GM12878 (cell line): ENCODE data around the gene LRRC8A. TPM values are rescaled to one million over a fixed set of nuclear protein-coding genes. Genes with fewer than 3 reads are reported as not detected.

Experiments
- ATAC-seq: fragments of 200-7000 bp; cut with Tn5 transposase; 3 replicates; pipeline ENCODE4 v1.9.1; 2020; ENCODE audit warnings: mild to moderate bottlenecking, moderate library complexity
- BruUV-seq: library from RNA; stranded (reverse); fragments of 400-500 nt; replicated peaks from 2 replicates; lab custom pipeline; 2021; lab: Mats Ljungman, UMichigan
- CTCF ChIA-PET: fragments of 300-600 bp; sonication (Branson Sonifier 250); formaldehyde crosslinking; extraction: SDS; loops from one replicate; lab custom pipeline; 2021; ENCODE audit warnings: inconsistent platforms; lab: Yijun Ruan, JAX
- POLR2A ChIA-PET: fragments of 350-600 bp; formaldehyde crosslinking; extraction: SDS; loops from one replicate; lab custom pipeline; 2021; ENCODE audit warnings: inconsistent platforms; lab: Charles Lee
- RAD21 ChIA-PET: fragments of 300-600 bp; sonication (Branson Sonifier 250); formaldehyde crosslinking; loops from one replicate; lab custom pipeline; 2023; ENCODE audit warnings: antibody characterized with exemption; ENCODE audit not compliant: unreplicated experiment; lab: Charles Lee
- SMC1A ChIA-PET: fragments of 300-600 bp; sonication (Branson Sonifier 250); formaldehyde crosslinking; loops from one replicate; lab custom pipeline; 2023; ENCODE audit not compliant: unreplicated experiment, uncharacterized antibody; lab: Charles Lee
- DNase-seq: peaks from one replicate; pipeline ENCODE4 v3.0.0-alpha.2; 2011; ENCODE audit warnings: low read depth, low spot score
- FAIRE-seq: peaks from 3 replicates; lab custom pipeline; 2011; peaks lifted over from hg19 to GRCh38; lab: Jason Lieb, UNC
- H2AFZ ChIP-seq: 2 replicates; pipeline ENCODE4 v1.6.0; 2011; ENCODE audit warnings: low read depth, low read length, control low read depth; ENCODE audit not compliant: control insufficient read depth
- H3K27ac ChIP-seq: 2 replicates; pipeline ENCODE4 v1.5.1; 2011; ENCODE audit warnings: control low read depth; ENCODE audit not compliant: control insufficient read depth, insufficient read depth
- H3K27me3 ChIP-seq, 2 experiments: replicated peaks in 1 of 2; 2 replicates each; pipeline versions ENCODE4 v1.6.0 to v1.6.1; 2011; ENCODE audit warnings: low read length in 1 of 2; ENCODE audit not compliant: control insufficient read depth in 2 of 2, insufficient read depth in 2 of 2
- H3K36me3 ChIP-seq, 2 experiments: 2 replicates each; pipeline ENCODE4 v1.5.1; 2011; ENCODE audit warnings: low read length in 1 of 2; ENCODE audit not compliant: control insufficient read depth in 2 of 2, insufficient read depth in 2 of 2
- H3K4me1 ChIP-seq: 2 replicates; pipeline ENCODE4 v1.6.1; 2011; ENCODE audit warnings: mild to moderate bottlenecking, low read length, moderate library complexity, mixed read lengths; ENCODE audit not compliant: control insufficient read depth, insufficient read depth
- H3K4me2 ChIP-seq: 2 replicates; pipeline ENCODE4 v1.6.0; 2011; ENCODE audit warnings: control low read depth; ENCODE audit not compliant: control insufficient read depth, insufficient read depth
- H3K4me3 ChIP-seq: fragments of 200-600 bp; sonication (generic); 2 replicates; pipeline ENCODE4 v1.5.1; 2016
- H3K79me2 ChIP-seq: 2 replicates; pipeline ENCODE4 v1.6.0; 2011; ENCODE audit warnings: low read length; ENCODE audit not compliant: control insufficient read depth, insufficient read depth
- H3K9ac ChIP-seq: 2 replicates; pipeline ENCODE4 v1.8.0; 2011; ENCODE audit warnings: low read length, control low read depth, mixed read lengths; ENCODE audit not compliant: control insufficient read depth, insufficient read depth
- H3K9me3 ChIP-seq: replicated peaks from 3 replicates; pipeline ENCODE4 v1.5.1; 2011; ENCODE audit warnings: mild to moderate bottlenecking, low read length; ENCODE audit not compliant: control insufficient read depth, insufficient read depth
- H4K20me1 ChIP-seq: 2 replicates; pipeline ENCODE4 v1.6.0; 2011; ENCODE audit not compliant: control insufficient read depth, insufficient read depth
- ASH2L ChIP-seq: fragments of 300-600, 200-600 bp; sonication (generic); IDR thresholded peaks from 2 replicates; pipeline ENCODE4 v1.6.1; 2017; ENCODE audit warnings: low read depth, mild to moderate bottlenecking, borderline replicate concordance
- CEBPB ChIP-seq, 2 experiments: fragments of 150-350 bp in 1 of 2; IDR thresholded peaks; 2 replicates each; pipeline ENCODE4 v1.6.1; 2012 to 2014; ENCODE audit warnings: low read depth in 2 of 2, low read length in 2 of 2, borderline replicate concordance in 1 of 2, inconsistent platforms in 1 of 2
- DPF2 ChIP-seq: fragments of 450-650 bp; IDR thresholded peaks from 2 replicates; pipeline ENCODE4 v1.6.1; 2017; ENCODE audit warnings: mild to moderate bottlenecking
- GATAD2B ChIP-seq: fragments of 450-650 bp; conservative IDR thresholded peaks from 2 replicates; pipeline ENCODE4 v1.6.1; 2017; ENCODE audit warnings: low read depth, mild to moderate bottlenecking, moderate library complexity
- IRF3 ChIP-seq: fragments of 450-650 bp; IDR thresholded peaks from 2 replicates; pipeline ENCODE4 v1.6.1; 2014; ENCODE audit warnings: mild to moderate bottlenecking
- NR2C1 ChIP-seq: fragments of 450-650 bp; IDR thresholded peaks from 2 replicates; pipeline ENCODE4 v1.6.1; 2017; ENCODE audit warnings: antibody characterized with exemption, mild to moderate bottlenecking, moderate library complexity
- SPI1 ChIP-seq: IDR thresholded peaks from 2 replicates; pipeline ENCODE4 v1.6.1; 2011; ENCODE audit warnings: low read depth, mild to moderate bottlenecking, low read length, moderate library complexity, borderline replicate concordance; ENCODE audit not compliant: insufficient read depth
- SRF ChIP-seq, 2 experiments: IDR thresholded peaks; 2 replicates each; pipeline ENCODE4 v1.6.1; 2011; ENCODE audit warnings: low read depth in 2 of 2, low read length in 2 of 2, mild to moderate bottlenecking in 1 of 2, moderate library complexity in 1 of 2
- TCF7 ChIP-seq: IDR thresholded peaks from 2 replicates; pipeline ENCODE4 v1.6.1; 2014; ENCODE audit warnings: antibody characterized with exemption, borderline replicate concordance
- USF2 ChIP-seq: IDR thresholded peaks from 2 replicates; pipeline ENCODE4 v1.6.1; 2011; ENCODE audit warnings: low read depth, low read length, improper control_type of control experiment, borderline replicate concordance
- ZBED1 ChIP-seq: IDR thresholded peaks from 2 replicates; pipeline ENCODE4 v1.6.1; 2016; ENCODE audit warnings: borderline replicate concordance
- ZNF622 ChIP-seq: fragments of 450-650 bp; IDR thresholded peaks from 2 replicates; pipeline ENCODE4 v1.6.1; 2017; ENCODE audit warnings: mild to moderate bottlenecking, inconsistent platforms
- WGBS: methylation state at CpG from one replicate; pipeline ENCODE4 v1.1.6; 2016; ENCODE audit warnings: low lambda C conversion rate; ENCODE audit not compliant: insufficient replicate concordance, insufficient coverage; ENCODE audit errors: missing lambda C conversion rate; 5-methylcytosine and 5-hydroxymethylcytosine counted together
- in situ Hi-C: fragments of 300-500 bp; cut with MboI; formaldehyde crosslinking; loops from 9 replicates; pipeline ENCODE4 v1.14.3; 2018; ENCODE audit warnings: mixed read lengths
- intact Hi-C: fragments of 100-400 bp; cut with micrococcal nuclease; formaldehyde crosslinking; loops from one replicate; pipeline ENCODE4 v1.14.2; 2022; ENCODE audit not compliant: unreplicated experiment
- polyA plus RNA-seq, 11 experiments: library from polyadenylated mRNA; depleted of rRNA in 4 of 11; unstranded in 6 of 11; stranded (reverse) in 5 of 11; fragments of >200 nt; fragmentation: Nextera tagmentation in 4 of 11; fragmentation: Illumina TruSeq in 1 of 11; extraction: Ambion mirVana in 4 of 11; extraction: Trizol in 1 of 11; gene quantifications; 1 replicate in 1 of 11; 2 replicates in 10 of 11; pipeline versions ENCODE4 v1.2.1 to v1.2.3, GENCODE V29; 2011 to 2016; ENCODE audit warnings: inconsistent platforms in 2 of 11, missing spikeins in 2 of 11, low read depth in 1 of 11
- total RNA-seq, 4 experiments: library from RNA; depleted of rRNA in 3 of 4; stranded (reverse); fragments of >200 nt in 3 of 4; fragmentation: Illumina TruSeq in 1 of 4; extraction: Trizol in 1 of 4; gene quantifications; 2 replicates each; pipeline versions ENCODE4 v1.2.1 to v1.2.3, GENCODE V29; 2013 to 2021

Gene LRRC8A
- total and polyA plus RNA-seq, 10 of the 15 experiments (the other 5 are each of a cell fraction or from before 2014, with no cell fraction given), result 1.6 to 15.9 (median 9.7) TPM

- 53% methylated on average over 2 of the region's 2 CpGs for WGBS
- RAD21 ChIA-PET, result no interaction called here
- no peaks in the 10 kb centered on the region for H3K27me3 ChIP-seq
- in situ Hi-C loops (no loop called here), intact Hi-C loops (no loop called here)
- no peak for ATAC-seq
- H3K4me3 ChIP-seq, result no peak overlapping the region
- no peak for DNase-seq
- H2AFZ ChIP-seq, result no peak overlapping the region
- H4K20me1 ChIP-seq, result no peaks in the 10 kb centered on the region
- no peak for FAIRE-seq
- CTCF ChIA-PET, result no interaction called here
- SMC1A ChIA-PET, result no interaction called here
- H3K9me3 ChIP-seq, result no peaks in the 10 kb centered on the region
- H3K36me3 ChIP-seq, result peaks cover 3 to 16% of the 10 kb centered on the region in 2 experiments; a peak in 3 of 4 replicates
- no peak overlapping the region for H3K9ac ChIP-seq
- POLR2A ChIA-PET, result interaction anchor here (0.6 kb wide), 1 partner anchor 106 kb away, joined by 3 read pairs; no protein-coding TSS in a partner anchor
- no peak for TF ChIP-seq CEBPB (IDR thresholded peaks at IDR 0.05; ENCODE audit: borderline replicate concordance in 1 of 2, low read depth in 2 of 2, low read length in 2 of 2)
- TF ChIP-seq IRF3, result no peak
- TF ChIP-seq USF2, result no peak
- TF ChIP-seq NR2C1, result no peak
- TF ChIP-seq GATAD2B, result no peak
- no peak for TF ChIP-seq ASH2L
- TF ChIP-seq SRF (IDR thresholded peaks at IDR 0.05; ENCODE audit: low read depth in 2 of 2, low read length in 2 of 2), result no peak
- no peak for TF ChIP-seq TCF7
- no peak for TF ChIP-seq SPI1
- TF ChIP-seq DPF2, result no peak
- TF ChIP-seq ZBED1, result no peak
- TF ChIP-seq ZNF622, result no peak
- TF ChIP-seq, all 136 proteins: peak for 0
- Histone ChIP-seq H3K4me2 (no peak overlapping the region), H3K4me1 (peaks cover 8% of the 10 kb centered on the region), H3K79me2 (no peaks in the 10 kb centered on the region), H3K27ac (no peak overlapping the region)
- BruUV-seq, result no TSS peak
These were observed 12.8 kb downstream of the LRRC8A start for GRCh38 chr9:128894764-128895163.
